Loucy (cell line): Measurements from ENCODE around the gene STK25.
"Not testable (repeated sequence)": the region's sequence is repeated elsewhere in the genome, so short reads cannot be mapped to it uniquely, and the experiment has no call there.

ENCODE experiments used
- EZH2phosphoT487 ChIP-seq: fragments of 200-600 bp; IDR thresholded peaks from 2 replicates; pipeline ENCODE4 v1.6.1; 2018; ENCODE audit warnings: antibody characterized with exemption, mild to moderate bottlenecking, moderate library complexity, borderline replicate concordance
- TF ChIP-seq, protein P1 (sequence below): fragments of 200-600 bp; sonication (generic); conservative IDR thresholded peaks from 2 replicates; pipeline ENCODE4 v1.5.1; 2014; ENCODE audit warnings: mild to moderate bottlenecking, antibody characterized with exemption, low read length

DNA sequence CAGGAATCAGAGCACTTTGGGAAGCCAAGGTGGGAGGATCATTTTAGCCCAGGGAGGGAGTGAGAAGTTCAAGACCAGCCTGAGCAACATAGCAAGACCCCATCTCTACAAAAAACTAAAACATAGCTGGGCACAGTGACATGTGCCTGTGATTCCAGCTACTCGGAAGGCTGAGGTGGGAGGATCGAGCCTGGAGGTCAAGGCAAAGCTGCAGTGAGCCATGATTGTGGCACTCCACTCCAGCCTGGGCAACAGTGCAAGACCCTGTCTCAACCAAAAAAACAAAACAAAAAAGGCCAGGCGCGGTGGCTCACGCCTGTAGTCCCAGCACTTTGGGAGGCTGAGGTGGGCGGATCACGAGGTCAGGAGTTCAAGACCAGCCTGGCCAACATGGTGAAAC lies 58.3 kb downstream of the STK25 start:
- TF ChIP-seq, protein P1, sequence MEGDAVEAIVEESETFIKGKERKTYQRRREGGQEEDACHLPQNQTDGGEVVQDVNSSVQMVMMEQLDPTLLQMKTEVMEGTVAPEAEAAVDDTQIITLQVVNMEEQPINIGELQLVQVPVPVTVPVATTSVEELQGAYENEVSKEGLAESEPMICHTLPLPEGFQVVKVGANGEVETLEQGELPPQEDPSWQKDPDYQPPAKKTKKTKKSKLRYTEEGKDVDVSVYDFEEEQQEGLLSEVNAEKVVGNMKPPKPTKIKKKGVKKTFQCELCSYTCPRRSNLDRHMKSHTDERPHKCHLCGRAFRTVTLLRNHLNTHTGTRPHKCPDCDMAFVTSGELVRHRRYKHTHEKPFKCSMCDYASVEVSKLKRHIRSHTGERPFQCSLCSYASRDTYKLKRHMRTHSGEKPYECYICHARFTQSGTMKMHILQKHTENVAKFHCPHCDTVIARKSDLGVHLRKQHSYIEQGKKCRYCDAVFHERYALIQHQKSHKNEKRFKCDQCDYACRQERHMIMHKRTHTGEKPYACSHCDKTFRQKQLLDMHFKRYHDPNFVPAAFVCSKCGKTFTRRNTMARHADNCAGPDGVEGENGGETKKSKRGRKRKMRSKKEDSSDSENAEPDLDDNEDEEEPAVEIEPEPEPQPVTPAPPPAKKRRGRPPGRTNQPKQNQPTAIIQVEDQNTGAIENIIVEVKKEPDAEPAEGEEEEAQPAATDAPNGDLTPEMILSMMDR: not testable (repeated sequence)
- TF ChIP-seq EZH2phosphoT487: not testable (repeated sequence)
